Activated CD4-positive, CD25-positive, alpha-beta regulatory T cell treated with anti-CD3 and anti-CD28 coated beads, Interleukin-2, amount 50 U/mL, for 72 hours (primary cell): Measurements from ENCODE around the gene SYT2.
"Not testable (repeated sequence)": the region's sequence is repeated elsewhere in the genome, so short reads cannot be mapped to it uniquely, and the experiment has no call there.

Experiments
- DNase-seq: peaks from one replicate; pipeline ENCODE4 v3.0.0; 2021

The SYT2 gene

DNA sequence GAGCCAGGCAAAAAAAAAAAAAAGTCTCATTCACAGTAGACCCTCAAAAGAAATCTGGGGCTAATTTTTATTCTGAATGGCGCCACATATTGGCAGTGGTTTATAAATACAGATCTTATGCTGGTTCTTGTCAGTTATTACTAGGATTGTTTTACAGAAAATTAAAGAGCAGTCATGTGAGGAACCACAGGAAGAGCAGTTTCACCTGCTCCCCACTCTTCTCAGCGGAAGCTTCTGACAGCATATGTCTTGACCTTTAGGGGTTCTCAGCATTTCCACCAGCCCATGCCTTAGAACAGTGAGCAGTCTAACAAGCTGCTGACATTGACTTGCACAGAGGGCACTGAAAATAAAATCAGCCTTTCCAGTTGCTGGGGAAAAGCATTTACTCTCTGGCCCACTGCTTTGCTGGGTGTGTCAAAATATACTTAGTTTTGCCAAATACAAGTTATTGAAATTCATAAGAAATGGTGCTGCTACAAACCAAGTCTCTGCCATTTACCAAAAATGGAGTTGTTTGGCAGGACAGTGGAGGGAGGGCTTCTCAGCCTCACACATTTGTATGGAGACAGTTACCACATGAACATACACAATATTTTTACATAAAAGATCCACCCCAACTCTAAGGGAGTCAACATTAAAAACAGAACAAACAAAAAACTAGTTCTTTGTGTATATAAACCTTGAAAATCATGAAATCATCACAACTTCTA, 144.2 kb downstream of the SYT2 start:
- no peak for DNase-seq

DNA sequence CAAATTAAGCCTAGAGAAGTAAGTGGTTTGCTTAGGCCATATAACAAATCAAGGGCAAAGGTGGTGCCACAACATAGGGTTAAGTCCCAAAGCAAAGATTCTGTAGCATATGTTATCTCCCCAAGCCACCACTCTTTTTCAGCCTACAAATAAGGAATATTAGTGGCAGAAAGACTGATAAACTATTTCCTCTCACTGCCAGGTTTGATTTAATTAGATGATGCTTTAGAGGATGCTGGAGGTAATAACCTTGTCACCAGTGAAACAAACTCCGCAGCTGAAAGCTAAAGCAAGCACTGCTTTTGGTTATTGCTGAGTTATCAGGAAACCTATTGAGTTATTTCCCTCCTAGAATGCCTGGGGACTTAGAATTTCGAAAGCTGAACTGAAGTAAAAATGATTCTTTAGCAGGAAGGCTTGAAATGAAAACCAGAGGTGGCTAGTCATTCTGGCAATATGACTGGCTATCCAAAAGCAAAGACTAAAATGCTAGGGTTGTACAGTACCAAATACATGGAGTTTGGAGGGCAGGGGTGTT, 145.2 kb downstream of the SYT2 start:
- no peak for DNase-seq

DNA sequence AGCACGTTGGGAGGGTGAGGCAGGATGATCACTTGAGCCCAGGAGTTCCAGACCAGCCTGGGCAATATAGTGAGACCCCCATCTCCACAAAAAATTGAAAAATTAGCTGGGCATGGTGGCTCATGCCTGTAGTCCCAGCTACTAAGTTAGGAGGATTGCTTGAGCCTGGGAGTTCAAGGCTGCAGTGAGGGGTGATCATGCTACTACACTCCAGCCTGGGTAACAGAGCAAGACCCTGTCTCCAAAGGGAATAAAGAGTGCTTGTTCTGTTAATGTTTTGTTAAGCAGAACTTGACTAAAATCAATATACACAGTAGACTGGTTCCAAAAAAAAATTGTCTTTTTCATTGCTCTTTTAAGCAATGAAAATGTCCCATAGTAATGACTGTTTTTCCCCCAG, 146.4 kb downstream of the SYT2 start:
- DNase-seq, result no peak

DNA sequence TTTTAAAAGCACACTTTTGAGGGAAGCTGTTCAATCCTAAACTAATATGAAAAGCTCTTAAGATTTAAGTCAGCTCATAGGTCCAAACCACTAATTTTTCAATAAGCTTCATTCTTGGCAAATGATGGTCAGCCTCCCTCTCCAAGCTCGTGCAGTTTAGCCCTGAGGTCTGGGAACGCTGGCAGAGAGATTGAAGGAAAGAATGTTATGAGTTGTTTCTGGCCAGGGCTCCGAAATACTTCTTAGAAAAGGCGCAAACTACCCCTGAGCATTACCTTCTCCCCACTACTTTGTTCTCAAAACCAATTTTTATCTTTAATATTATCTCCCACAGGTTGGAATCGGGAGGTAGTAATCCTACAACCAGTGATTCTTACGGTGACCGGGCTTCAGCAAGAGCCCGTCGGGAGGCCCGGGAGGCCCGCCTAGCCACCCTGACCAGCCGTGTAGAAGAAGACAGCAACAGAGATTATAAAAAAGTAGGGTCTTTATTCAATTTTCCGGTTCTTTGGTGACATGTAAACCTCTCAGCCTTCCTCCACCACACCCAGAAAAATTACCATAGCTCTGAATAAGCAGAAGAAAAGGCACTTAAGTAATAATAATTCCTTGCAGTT, 147.7 kb downstream of the SYT2 start:
- DNase-seq, result no peak

DNA sequence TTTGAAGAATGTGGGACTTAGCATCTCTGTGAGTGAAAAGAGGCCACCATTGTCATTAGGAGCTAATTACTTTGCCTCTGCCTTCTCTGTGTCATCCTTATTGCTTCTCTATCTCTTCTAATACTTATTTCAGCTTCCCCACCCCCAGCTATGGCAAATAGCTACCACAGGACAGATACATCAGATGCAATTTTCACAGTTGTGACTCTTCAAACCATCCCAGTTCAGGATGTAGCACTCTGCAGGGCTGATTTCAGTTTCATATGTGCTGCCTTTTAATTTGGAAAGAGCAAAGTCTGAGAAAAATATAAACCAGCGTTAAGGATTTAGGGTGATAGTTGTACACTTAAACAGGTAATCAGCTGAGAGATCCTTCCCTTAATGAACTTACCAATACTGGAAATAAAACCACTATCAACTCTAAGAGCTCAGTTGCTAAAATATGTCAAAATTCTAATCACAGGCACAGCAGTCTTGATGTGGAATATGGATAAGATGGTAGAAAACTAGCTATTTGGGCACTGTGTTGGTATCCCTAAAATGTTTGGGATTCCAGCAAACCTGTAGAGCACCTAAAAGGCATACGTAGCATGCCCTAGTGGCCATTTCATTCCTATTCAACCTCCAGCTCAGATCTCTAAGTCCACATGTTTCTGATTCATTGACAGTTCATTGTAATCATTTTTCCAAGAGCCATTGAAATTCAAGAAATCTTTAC, 148.4 kb downstream of the SYT2 start:
- no peak for DNase-seq

DNA sequence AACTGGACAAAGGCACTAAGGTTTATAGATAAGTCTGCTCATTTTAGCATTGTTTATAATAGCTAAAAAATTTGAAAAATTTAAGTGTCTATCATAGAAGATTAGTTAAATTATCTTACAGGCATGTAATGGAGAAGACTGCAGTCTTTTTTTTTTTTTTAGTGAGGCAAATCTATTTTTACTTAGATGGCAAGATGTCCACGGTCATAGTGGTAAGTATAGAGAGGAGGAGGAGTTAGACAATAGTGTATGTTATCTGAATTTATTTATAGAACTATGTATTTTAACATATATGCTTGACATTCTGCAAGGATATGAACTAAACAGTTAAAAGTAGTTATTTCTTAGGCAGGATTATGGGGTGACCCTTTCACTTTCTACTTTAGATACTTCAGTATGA, 149.0 kb downstream of the SYT2 start:
- no peak for DNase-seq

DNA sequence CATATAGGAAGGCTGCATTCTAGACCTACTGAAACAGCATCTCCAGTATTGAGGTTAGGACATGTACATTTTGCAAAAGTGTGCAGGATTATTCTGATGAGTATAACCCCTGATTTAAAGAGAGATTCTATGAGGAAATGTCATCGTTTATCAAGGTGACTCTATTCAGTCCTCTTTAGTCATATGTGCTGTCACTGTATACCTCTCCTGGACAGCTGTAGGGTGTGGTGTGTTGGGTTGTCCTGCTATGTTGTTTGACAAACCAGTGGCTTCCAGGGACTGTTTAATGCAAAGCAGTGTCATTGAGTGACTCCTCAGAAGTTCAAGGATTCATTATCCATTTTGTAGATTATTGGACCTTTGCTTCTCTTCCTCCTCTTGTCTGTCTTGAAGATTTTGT, 152.6 kb downstream of the SYT2 start:
- not testable (repeated sequence) for DNase-seq

DNA sequence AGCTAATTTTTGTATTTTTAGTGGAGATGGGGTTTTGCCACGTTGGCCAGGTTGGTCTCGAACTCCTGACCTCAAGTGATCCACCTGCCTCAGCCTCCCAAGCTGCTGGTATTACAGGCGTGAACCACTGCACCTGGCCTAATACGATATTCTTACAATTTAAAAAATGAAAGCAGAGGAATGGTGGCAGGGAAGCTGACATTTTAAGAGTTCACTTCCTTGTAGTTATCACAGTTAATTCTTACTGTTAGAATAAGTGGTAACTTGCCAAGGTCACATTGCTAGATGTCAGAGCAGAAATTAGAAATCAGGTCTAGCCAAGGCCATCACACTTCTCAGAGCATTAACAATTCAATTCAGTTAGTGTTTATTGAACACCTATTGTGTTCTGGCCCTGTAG, 154.2 kb downstream of the SYT2 start:
- not testable (repeated sequence) for DNase-seq

DNA sequence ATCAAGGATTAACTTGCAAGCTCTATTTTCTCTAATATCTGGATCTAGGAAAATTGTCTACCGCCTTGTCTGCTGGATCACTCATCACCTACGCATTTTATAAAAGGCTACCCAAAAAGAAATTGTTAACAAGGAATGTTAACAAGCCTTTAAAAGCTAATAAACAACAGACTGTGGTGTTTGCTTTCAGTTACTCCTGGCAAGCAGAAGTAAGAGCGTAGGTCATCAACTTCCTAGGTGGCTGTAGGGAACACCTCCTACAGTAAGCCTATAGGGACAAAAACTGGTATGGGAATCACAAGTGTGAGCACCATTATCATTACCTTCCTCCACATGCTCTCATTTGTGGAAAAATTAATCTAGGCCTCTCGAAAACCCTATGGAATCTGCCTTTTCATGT, 155.6 kb downstream of the SYT2 start:
- not testable (repeated sequence) for DNase-seq

DNA sequence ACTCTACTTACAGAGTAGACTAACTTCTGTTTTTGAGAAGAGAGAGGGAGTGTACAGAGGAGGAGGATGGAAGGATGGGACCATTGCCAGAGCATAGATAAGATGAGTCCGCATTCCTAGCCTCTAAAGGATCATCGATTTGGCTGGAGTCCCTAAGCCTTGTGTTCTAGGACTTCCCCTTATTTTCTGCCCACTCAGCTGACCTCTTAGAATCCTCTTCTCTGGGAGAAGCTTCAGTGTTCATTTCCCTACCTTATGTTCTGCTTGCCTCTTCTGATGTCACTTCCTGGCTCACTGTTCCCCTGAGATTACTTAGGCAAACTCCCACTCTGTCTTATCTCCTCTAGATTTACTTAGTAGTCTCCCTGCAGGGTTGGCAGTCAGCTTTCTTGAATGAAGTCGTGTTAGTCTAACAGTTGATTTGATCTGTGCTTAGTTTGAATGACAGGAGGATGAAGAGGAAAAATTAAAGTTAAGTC, 156.7 kb downstream of the SYT2 start:
- no peak for DNase-seq

DNA sequence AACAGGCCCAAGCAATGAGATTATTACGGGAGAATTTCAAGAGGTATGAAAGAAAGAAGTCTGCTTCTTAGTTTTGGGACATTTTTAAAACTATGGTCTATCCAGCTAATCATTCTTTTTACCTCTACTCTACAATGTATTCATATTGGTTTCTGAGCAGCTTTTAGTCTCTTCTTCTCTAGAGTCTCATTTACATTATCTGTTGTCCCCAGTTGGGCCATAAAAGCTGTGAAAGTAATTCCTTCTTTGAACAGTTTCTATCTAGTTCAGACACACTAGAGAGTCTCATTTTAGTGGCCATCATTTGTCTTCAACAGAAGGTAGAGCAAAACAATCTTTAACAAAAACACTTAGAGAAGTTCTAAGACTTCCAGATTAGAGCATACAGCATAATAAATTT, 157.2 kb downstream of the SYT2 start:
- DNase-seq, result not testable (repeated sequence)

DNA sequence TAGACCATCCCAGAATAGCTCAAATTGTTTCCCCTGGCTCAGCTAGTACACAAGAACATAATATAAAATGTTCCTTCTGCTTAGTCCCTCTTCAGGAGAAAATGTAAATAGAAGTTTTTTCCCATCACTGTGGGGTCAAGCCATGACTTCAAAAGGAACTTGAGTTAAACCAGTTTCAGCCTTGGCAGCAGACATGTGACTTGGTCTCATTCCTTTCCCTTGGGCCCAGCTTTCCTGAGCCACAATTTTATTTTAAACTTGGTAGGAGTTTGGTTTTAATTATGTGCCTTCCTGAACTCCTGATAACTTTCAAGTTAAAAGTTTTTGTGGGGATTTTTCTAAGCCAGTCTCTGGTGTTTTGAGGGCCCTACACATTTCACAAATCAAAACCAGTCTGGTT, 157.6 kb downstream of the SYT2 start:
- DNase-seq, result not testable (repeated sequence)

DNA sequence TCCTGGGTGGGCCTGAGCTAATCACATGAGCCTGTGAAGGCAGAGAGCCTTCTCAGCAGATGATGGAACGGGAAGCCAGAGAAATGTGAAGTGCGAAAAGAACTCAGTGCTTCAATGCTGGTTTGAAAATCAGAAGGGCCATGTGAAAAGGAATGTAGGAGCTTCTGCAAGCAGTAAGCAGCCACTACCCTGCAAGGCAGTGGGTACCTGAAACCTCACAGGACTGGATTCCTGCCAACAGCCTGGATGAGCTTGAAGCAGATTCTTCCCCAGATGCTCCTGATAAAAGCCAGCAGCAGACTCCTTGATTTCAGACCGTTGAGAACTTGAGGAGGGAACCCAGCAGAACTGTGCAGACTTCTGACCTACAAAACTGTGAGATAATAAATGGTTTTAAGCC, 158.6 kb downstream of the SYT2 start:
- DNase-seq, result no peak

DNA sequence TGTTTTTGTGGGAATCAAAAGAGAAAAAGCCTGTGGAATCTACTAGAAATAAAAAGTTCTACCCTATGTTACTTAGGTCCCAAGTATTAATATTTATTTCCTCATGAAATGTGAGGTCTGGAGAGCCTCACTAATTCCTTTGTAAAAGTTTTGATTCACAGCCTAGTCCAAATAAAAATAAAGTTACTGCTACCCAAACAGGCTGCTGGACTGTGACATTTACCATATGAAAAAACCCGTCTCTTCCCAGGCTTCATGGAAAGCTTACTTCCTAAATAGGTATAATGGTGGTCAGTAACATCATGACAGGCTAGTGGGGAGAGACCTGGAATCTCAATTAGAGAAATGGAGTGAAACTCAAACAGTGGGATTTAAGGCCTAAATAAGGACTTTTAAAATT, 160.2 kb downstream of the SYT2 start:
- DNase-seq, result not testable (repeated sequence)

DNA sequence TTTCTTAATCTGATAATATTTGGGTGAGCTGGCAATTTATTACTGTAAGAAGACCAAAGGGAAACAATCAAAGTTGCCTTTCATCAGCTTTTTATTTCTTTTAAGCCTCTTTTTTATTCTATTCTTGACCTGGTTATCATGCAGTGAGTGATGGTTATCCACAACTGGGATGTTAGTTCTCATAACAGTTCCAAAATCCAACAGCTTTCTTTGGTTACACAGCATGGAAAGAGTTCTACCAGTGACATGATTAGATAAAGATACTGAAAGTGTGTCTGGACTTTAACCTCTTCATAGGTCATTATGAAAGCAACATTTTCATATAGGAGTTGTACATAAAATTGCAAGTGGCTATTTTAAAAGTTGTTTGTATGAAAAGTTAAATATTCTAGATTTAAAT, 163.0 kb downstream of the SYT2 start:
- DNase-seq, result no peak

DNA sequence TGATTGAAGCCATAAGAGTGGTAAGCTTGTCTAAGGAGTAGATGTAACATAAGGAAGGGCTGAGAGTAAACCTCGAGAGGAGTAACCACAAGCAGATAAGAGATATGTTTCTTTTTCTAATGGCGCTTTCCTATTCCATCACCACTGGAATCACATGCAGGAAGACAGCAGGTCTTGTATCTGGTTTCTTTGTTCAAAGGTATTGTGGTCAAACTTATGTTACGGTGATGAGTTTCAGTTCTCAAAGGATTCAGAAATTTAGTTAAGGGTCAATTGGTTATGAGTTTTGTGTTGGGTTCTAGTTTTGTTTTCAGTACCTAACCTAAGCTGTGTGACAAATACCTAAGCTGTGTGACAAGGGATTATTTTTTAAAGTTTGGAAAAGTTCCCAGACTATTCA, 163.5 kb downstream of the SYT2 start:
- DNase-seq, result not testable (repeated sequence)

DNA sequence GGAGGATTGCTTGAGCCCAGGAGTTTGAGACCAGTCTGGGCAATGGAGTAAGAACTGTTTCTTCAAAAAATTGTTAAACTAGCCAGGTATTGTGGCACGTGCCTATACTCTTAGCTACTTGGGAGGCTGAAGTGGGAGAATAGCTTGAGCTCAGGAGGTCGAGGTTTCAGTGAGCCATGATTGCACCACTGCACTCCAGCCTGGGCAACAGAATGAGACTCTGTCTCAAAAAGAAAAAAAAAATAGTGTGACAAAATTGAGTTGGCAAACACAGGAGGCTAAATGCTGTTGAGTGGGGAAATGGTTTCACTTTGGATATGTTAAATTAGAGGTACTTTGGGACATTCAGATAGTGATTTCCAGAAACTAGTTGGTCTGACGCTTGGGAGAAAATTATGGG, 163.9 kb downstream of the SYT2 start:
- not testable (repeated sequence) for DNase-seq

DNA sequence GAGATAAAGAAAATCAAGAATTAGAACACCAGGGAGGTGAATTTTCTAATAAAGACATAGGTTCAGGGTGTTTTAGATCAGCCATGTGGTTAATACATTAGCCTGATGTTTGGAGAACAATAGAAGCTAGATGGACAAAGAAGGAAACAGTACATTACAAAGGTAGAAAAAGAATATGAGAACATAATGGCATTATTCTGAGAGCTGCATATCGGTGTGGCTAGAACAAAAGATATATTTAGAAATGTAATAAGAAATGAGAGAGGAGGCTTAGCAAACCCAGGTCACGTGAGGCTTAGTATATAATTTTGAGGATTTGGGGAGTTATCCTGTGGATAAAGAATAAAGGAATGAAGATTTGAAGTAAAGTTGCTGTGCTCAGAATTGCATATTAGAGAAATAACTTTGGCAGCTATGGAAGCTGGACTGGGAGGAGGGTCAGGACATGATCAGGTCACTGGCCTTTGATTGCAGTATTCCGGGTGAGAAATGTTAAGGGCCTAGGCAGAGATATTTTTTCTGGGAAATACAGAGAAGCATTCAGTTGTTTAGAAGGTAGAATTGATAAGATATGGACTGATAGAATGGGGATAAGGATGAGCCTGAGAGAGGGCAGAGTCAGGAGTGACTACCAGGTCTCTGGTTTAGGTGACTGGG, 164.5 kb downstream of the SYT2 start:
- not testable (repeated sequence) for DNase-seq

DNA sequence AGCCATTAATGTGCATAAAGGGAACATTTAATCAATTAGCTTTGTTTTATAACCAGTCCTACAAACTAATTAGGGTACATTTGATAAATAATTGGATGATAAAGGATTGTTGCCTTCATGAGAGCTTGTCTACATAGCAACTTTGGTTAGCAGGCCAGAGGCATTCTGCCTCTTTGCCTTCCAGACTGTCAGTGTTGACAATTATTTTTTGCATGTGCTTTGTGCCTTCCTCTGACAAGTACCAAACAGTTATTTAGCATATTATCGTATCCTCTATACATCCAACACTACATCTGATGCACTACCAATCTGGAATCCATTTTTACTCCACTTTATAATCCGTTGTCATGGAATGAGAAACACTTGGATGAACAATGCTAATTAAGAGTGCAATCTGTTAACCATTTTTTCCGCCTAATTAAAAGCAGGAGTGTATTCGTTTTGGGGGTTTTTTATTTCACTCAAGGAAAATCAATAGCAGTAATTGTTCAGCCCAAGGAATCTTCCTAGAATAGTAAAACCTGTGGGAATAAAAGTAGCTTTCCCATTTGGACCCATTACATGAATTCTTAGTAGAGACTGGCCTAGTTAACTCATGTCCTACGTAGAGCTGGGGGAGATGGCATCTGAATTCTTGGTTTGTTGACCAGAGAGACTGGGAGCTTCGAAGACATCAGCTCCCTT, 165.3 kb downstream of the SYT2 start:
- not testable (repeated sequence) for DNase-seq

DNA sequence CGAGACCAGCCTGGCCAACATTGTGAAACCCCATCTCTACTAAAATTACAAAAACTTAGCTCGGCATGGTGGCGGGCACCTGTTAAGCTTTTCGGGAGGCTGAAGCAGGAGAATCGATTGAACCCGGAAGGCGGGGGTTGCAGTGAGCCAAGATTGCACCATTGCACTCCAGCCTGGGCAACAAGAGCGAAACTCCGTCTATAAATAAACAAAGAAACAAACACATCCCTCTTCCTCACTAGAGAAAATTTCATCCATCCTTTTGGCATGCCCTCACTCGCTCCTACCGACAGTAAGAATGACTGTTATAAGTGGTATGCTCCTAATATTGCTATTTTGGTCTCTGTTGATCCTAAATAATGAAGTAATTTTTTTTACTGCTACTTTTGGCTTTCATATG, 166.7 kb downstream of the SYT2 start:
- DNase-seq, result not testable (repeated sequence)

DNA sequence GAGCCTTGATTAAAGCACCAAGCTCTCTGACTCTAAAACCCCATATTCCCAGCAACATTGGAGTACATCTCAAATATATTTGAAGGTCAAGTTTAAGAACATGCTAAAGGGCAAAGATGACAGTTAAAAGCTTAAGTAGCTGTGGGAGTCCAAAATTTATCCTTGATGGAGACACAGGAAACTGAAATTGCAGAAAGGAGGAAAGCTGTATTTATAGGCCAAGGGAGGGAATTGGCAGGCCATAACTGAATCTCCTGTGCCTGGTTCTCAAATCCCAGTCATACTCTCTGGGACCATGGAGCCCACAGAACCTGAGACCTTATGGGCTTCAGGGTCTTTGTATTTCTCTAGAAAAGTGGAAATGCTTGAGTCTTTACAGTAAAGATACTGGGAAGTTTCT, 167.8 kb downstream of the SYT2 start:
- DNase-seq, result not testable (repeated sequence)

DNA sequence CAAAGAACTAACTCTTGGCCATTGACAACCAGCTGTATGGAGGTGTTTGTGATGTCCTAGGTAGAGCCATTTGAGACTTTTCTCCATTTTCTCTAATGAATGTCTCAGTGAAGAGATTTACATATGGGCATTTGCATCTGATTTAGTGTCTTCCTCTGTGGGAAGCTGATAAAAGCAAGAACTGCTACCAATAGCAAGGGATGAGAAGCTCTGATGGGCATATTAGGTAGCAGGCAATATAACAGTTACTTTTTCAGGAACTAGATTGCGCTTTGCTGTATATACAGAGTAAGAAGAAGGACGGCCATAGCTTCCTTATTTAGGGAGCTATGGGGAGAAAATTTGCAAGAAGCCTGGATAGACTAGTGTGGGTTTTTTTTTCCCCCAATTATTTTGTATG, 169.4 kb downstream of the SYT2 start:
- not testable (repeated sequence) for DNase-seq
